K562 (cell line): ENCODE data around the gene RING1.

Source experiments
- ATF2 ChIP-seq: sonication (generic); formaldehyde crosslinking; IDR thresholded peaks from 2 replicates; pipeline ENCODE4 v1.8.1; 2022; ENCODE audit warnings: missing genetic modification reagents
- CREM ChIP-seq: IDR thresholded peaks from 2 replicates; pipeline ENCODE4 v1.6.1; 2014; ENCODE audit warnings: antibody characterized with exemption, low read depth
- E2F3 ChIP-seq: fragments of 250-450 bp; sonication (Bioruptor Pico); IDR thresholded peaks from 2 replicates; pipeline ENCODE4 v1.4.0; 2020; ENCODE audit warnings: mild to moderate bottlenecking
- EGR1 ChIP-seq: fragments of 450-650 bp; conservative IDR thresholded peaks from 2 replicates; pipeline ENCODE4 v1.6.1; 2017; ENCODE audit warnings: mild to moderate bottlenecking
- MTF1 ChIP-seq: fragments of 250-450 bp; sonication (Bioruptor Pico); IDR thresholded peaks from 2 replicates; pipeline ENCODE4 v1.9.0; 2021; ENCODE audit warnings: moderate library complexity, mild to moderate bottlenecking, inconsistent platforms, borderline replicate concordance
- POLR2A ChIP-seq: fragments of 450-650 bp; conservative IDR thresholded peaks from 2 replicates; pipeline ENCODE4 v1.6.1; 2016
- RBM17 ChIP-seq: fragments of 200-400 bp; formaldehyde crosslinking; IDR thresholded peaks from 2 replicates; pipeline ENCODE4 v1.6.1; 2017; ENCODE audit warnings: low read depth, mild to moderate bottlenecking, low read length, borderline replicate concordance
- ZNF592 ChIP-seq: fragments of 450-650 bp; IDR thresholded peaks from 2 replicates; pipeline ENCODE4 v1.6.1; 2017; ENCODE audit warnings: antibody characterized with exemption, mild to moderate bottlenecking
- TF ChIP-seq, protein P1 (sequence below): sonication (generic); formaldehyde crosslinking; IDR thresholded peaks from 2 replicates; pipeline ENCODE4 v1.8.0; 2022; ENCODE audit warnings: mild to moderate bottlenecking, missing genetic modification reagents, borderline replicate concordance
- TF ChIP-seq, protein P2 (sequence below), 3 experiments: IDR thresholded peaks in 2 of 3; conservative IDR thresholded peaks in 1 of 3; 2 replicates each; pipeline ENCODE4 v1.5.1; 2011 to 2012; ENCODE audit warnings: low read length in 3 of 3, mild to moderate bottlenecking in 3 of 3, control low read depth in 2 of 3, improper control_type of control experiment in 1 of 3, inconsistent platforms in 1 of 3, low read depth in 1 of 3, mixed read lengths in 1 of 3, moderate library complexity in 1 of 3; ENCODE audit not compliant: insufficient read depth in 2 of 3

DNA sequence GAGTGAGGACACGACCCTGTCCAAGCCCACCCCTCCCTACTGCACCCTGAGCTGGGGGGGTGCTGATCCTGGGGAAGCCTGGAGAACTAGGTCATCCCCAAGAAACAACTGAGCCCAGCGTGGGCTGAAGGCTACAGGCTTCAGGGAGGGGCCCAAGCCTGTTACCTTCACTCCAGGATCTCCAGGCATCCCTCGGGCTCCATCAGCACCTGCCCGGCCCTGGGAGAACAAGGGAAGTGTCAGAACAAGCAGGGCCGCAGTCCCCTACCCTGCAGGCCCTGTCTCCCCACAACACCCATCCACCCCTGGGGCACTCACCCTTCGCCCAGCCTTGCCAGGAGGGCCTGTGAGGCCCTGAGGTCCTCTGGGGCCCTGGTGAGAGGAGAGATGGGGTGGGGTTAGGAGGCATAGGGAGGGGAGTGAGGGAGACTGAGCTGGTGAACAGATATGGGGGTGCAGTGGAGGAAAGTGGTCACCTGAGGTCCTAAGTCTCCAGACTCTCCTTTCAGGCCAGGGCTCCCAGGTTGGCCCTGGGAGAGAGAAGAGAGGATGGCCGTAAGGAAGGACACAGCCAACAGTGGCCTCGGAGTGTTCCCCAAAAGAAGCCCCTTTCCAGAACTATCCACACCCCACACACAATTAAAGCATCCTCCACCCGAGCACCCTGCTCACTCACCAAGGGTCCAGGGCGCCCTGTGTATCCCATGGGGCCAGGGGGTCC lies 29.4 kb upstream of the RING1 start:
- TF ChIP-seq POLR2A (no peak), EGR1 (no peak), MTF1 (no peak), CREM (no peak), ZNF592 (no peak), RBM17 (no peak), ATF2 (no peak), E2F3 (CRISPR knock-in tag) (no peak)
- TF ChIP-seq, protein P1, sequence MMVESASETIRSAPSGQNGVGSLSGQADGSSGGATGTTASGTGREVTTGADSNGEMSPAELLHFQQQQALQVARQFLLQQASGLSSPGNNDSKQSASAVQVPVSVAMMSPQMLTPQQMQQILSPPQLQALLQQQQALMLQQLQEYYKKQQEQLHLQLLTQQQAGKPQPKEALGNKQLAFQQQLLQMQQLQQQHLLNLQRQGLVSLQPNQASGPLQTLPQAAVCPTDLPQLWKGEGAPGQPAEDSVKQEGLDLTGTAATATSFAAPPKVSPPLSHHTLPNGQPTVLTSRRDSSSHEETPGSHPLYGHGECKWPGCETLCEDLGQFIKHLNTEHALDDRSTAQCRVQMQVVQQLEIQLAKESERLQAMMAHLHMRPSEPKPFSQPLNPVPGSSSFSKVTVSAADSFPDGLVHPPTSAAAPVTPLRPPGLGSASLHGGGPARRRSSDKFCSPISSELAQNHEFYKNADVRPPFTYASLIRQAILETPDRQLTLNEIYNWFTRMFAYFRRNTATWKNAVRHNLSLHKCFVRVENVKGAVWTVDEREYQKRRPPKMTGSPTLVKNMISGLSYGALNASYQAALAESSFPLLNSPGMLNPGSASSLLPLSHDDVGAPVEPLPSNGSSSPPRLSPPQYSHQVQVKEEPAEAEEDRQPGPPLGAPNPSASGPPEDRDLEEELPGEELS: no peak
- TF ChIP-seq, protein P2, sequence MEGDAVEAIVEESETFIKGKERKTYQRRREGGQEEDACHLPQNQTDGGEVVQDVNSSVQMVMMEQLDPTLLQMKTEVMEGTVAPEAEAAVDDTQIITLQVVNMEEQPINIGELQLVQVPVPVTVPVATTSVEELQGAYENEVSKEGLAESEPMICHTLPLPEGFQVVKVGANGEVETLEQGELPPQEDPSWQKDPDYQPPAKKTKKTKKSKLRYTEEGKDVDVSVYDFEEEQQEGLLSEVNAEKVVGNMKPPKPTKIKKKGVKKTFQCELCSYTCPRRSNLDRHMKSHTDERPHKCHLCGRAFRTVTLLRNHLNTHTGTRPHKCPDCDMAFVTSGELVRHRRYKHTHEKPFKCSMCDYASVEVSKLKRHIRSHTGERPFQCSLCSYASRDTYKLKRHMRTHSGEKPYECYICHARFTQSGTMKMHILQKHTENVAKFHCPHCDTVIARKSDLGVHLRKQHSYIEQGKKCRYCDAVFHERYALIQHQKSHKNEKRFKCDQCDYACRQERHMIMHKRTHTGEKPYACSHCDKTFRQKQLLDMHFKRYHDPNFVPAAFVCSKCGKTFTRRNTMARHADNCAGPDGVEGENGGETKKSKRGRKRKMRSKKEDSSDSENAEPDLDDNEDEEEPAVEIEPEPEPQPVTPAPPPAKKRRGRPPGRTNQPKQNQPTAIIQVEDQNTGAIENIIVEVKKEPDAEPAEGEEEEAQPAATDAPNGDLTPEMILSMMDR (IDR thresholded peaks at IDR 0.05 in 2 of 3, conservative IDR thresholded peaks at IDR 0.05 in 1 of 3; ENCODE audit: insufficient read depth in 2 of 3, low read depth in 1 of 3, low read length in 3 of 3): no peak
